CD14-positive monocyte (primary cell): ENCODE measurements around the gene ALG14. TPM values are rescaled to one million over a fixed set of nuclear protein-coding genes. Genes with fewer than 3 reads are reported as not detected.

ENCODE experiments used
- DNase-seq, 3 donors: peaks; one replicate each; pipeline ENCODE4 v3.0.0-alpha.2; 2011 to 2022
- H2AFZ ChIP-seq: 2 replicates; pipeline ENCODE4 v1.6.0; 2012; ENCODE audit warnings: mild to moderate bottlenecking, low read depth, low read length, inconsistent platforms; ENCODE audit not compliant: insufficient read depth, poor library complexity, severe bottlenecking
- H3K27ac ChIP-seq, 2 donors: 1 replicate in 1 of 2; 2 replicates in 1 of 2; pipeline ENCODE4 v1.5.1; 2012 to 2013; ENCODE audit warnings: low read length in 2 of 2, control low read depth in 1 of 2, inconsistent platforms in 1 of 2, low read depth in 1 of 2, mild to moderate bottlenecking in 1 of 2
- H3K27me3 ChIP-seq, 2 donors: one replicate each; pipeline versions ENCODE4 v1.6.0 to v1.6.1; 2011 to 2013; ENCODE audit warnings: low read length in 2 of 2; ENCODE audit not compliant: control insufficient read depth in 2 of 2, insufficient read depth in 2 of 2
- H3K36me3 ChIP-seq, 2 donors: replicated peaks in 1 of 2; 1 replicate in 1 of 2; 2 replicates in 1 of 2; pipeline versions ENCODE4 v1.5.1 to v1.6.1; 2012 to 2013; ENCODE audit warnings: low read length in 2 of 2, control low read depth in 1 of 2, inconsistent platforms in 1 of 2, mild to moderate bottlenecking in 1 of 2; ENCODE audit not compliant: insufficient read depth in 2 of 2, control insufficient read depth in 1 of 2
- H3K4me1 ChIP-seq, 2 donors: 1 replicate in 1 of 2; 2 replicates in 1 of 2; pipeline versions ENCODE4 v1.5.1 to v1.6.1; 2012 to 2013; ENCODE audit warnings: low read length in 2 of 2, control low read depth in 1 of 2, inconsistent platforms in 1 of 2, mild to moderate bottlenecking in 1 of 2, moderate library complexity in 1 of 2; ENCODE audit not compliant: insufficient read depth in 2 of 2, control insufficient read depth in 1 of 2
- H3K4me2 ChIP-seq: replicated peaks from 2 replicates; pipeline ENCODE3; 2012; ENCODE audit warnings: low read length, moderate library complexity, mild to moderate bottlenecking; ENCODE audit not compliant: poor library complexity, severe bottlenecking; ENCODE audit errors: extremely low read depth
- H3K4me3 ChIP-seq, 3 experiments: fragments of 200-600 bp in 1 of 3; sonication (generic) in 1 of 3; replicated peaks in 1 of 3; 1 replicate in 2 of 3; 2 replicates in 1 of 3; pipeline ENCODE4 v1.5.1; 2011 to 2013; ENCODE audit warnings: low read length in 3 of 3, mild to moderate bottlenecking in 3 of 3, control low read depth in 2 of 3, low read depth in 2 of 3, inconsistent platforms in 1 of 3, moderate library complexity in 1 of 3
- H3K79me2 ChIP-seq: 2 replicates; pipeline ENCODE4 v1.6.0; 2012; ENCODE audit warnings: mild to moderate bottlenecking, control low read depth, inconsistent platforms, low read length, moderate library complexity; ENCODE audit not compliant: insufficient read depth
- H3K9ac ChIP-seq: 2 replicates; pipeline ENCODE4 v1.6.0; 2017; ENCODE audit warnings: low read length, mild to moderate bottlenecking; ENCODE audit not compliant: insufficient read depth, poor library complexity, severe bottlenecking
- H3K9me3 ChIP-seq, 2 donors: replicated peaks in 1 of 2; 1 replicate in 1 of 2; 2 replicates in 1 of 2; pipeline versions ENCODE4 v1.5.1 to v1.6.1; 2012 to 2013; ENCODE audit warnings: low read length in 2 of 2, control low read depth in 1 of 2; ENCODE audit not compliant: control insufficient read depth in 1 of 2, insufficient read depth in 1 of 2
- H4K20me1 ChIP-seq: 2 replicates; pipeline ENCODE4 v1.6.0; 2012; ENCODE audit warnings: mild to moderate bottlenecking, low read length, control low read depth, moderate library complexity; ENCODE audit not compliant: insufficient read depth
- H3K27ac Mint-ChIP-seq, 7 donors: one replicate each; pipeline ENCODE4 v1.8.0; 2020; ENCODE audit warnings: mild to moderate bottlenecking in 7 of 7, mixed read lengths in 7 of 7, moderate library complexity in 6 of 7, inconsistent platforms in 2 of 7
- H3K27me3 Mint-ChIP-seq, 3 donors: one replicate each; pipeline ENCODE4 v1.8.0; 2021 to 2022; ENCODE audit warnings: low read depth in 3 of 3, mild to moderate bottlenecking in 3 of 3, mixed read lengths in 3 of 3, moderate library complexity in 3 of 3, inconsistent platforms in 1 of 3
- H3K36me3 Mint-ChIP-seq, 2 donors: one replicate each; pipeline ENCODE4 v1.8.0; 2020; ENCODE audit warnings: mixed read lengths in 2 of 2, inconsistent platforms in 1 of 2, mild to moderate bottlenecking in 1 of 2
- H3K4me1 Mint-ChIP-seq: one replicate; pipeline ENCODE4 v1.8.0; 2020; ENCODE audit warnings: mild to moderate bottlenecking, mixed read lengths
- H3K4me3 Mint-ChIP-seq, 2 donors: one replicate each; pipeline ENCODE4 v1.8.0; 2020; ENCODE audit warnings: mild to moderate bottlenecking in 2 of 2, mixed read lengths in 2 of 2, moderate library complexity in 1 of 2
- H3K9me3 Mint-ChIP-seq, 7 donors: one replicate each; pipeline ENCODE4 v1.8.0; 2020 to 2022; ENCODE audit warnings: mixed read lengths in 7 of 7, mild to moderate bottlenecking in 6 of 7, moderate library complexity in 6 of 7, inconsistent platforms in 2 of 7
- CTCF ChIP-seq: fragments of 200-600 bp; IDR thresholded peaks from one replicate; pipeline ENCODE4 v1.8.0; 2022; ENCODE audit warnings: antibody characterized with exemption, mild to moderate bottlenecking
- WGBS: methylation state at CpG from one replicate; pipeline ENCODE4 v1.1.5; 2013; ENCODE audit warnings: missing lambda C conversion rate; ENCODE audit not compliant: insufficient coverage; 5-methylcytosine and 5-hydroxymethylcytosine counted together
- intact Hi-C, 2 donors: fragments of 100-400 bp; cut with micrococcal nuclease; formaldehyde crosslinking; loops; one replicate each; pipeline versions ENCODE4 v1.15.0 to v1.15.1; 2023
- polyA plus RNA-seq, 3 donors: library from polyadenylated mRNA; depleted of rRNA in 1 of 3; unstranded in 2 of 3; stranded (reverse) in 1 of 3; fragments of 300-500 nt in 2 of 3; fragments of >200 nt in 1 of 3; fragmentation: Illumina TruSeq in 2 of 3; gene quantifications; 1 replicate in 2 of 3; 2 replicates in 1 of 3; pipeline ENCODE4 v1.2.3, GENCODE V29; 2012 to 2021

Gene ALG14
- polyA plus RNA-seq, 3 donors: 0.27 to 5.5 (median 4.4) TPM

- Histone ChIP-seq H2AFZ (peak overlapping the region; percentile 80), H4K20me1 (no peaks in the 10 kb centered on the region), H3K4me2 (peak overlapping the region; percentile 87), H3K4me1 (peaks cover 10 to 16% of the 10 kb centered on the region in 2 donors), H3K27ac (no peak overlapping the region), H3K4me3 (peak overlapping the region; percentile 38 to 78 (median 45)), H3K9ac (peak overlapping the region; percentile 53), H3K27me3 (peaks cover 60 to 62% of the 10 kb centered on the region in 2 donors), H3K9me3 (peaks cover 0 to 7% of the 10 kb centered on the region in 2 donors), H3K36me3 (no peaks in the 10 kb centered on the region), H3K79me2 (no peaks in the 10 kb centered on the region)
- Mint-ChIP-seq H3K27ac (no peak overlapping the region), H3K4me1 (peaks cover 12% of the 10 kb centered on the region), H3K36me3 (peaks cover 0 to 5% of the 10 kb centered on the region in 2 donors), H3K4me3 (peak overlapping the region; percentile 79 to 94), H3K27me3 (peaks cover 61 to 79% (median 64%) of the 10 kb centered on the region in 3 donors), H3K9me3 (peaks cover 0 to 17% (median 3%) of the 10 kb centered on the region in 7 donors)
- peak; percentile 68 for TF ChIP-seq CTCF
- peak in 2 of 3 donors; percentile 22 to 28 for DNase-seq
- WGBS: 0% methylated on average over 11 of the region's 17 CpGs
- intact Hi-C loops: no loop called here
Observed at GRCh38 chr1:95116580-95117206, 43.9 kb upstream of the ALG14 start.

- TF ChIP-seq CTCF: no peak
- Histone ChIP-seq H3K27me3 (peaks cover 54 to 60% of the 10 kb centered on the region in 2 donors), H4K20me1 (no peaks in the 10 kb centered on the region), H3K4me1 (peaks cover 10 to 16% of the 10 kb centered on the region in 2 donors), H3K36me3 (no peaks in the 10 kb centered on the region), H3K79me2 (no peaks in the 10 kb centered on the region), H3K4me2 (no peak overlapping the region), H2AFZ (no peak overlapping the region), H3K4me3 (no peak overlapping the region), H3K9ac (no peak overlapping the region), H3K27ac (no peak overlapping the region), H3K9me3 (peaks cover 0 to 7% of the 10 kb centered on the region in 2 donors)
- DNase-seq: no peak
- H3K27ac Mint-ChIP-seq: no peak overlapping the region
- H3K4me3 Mint-ChIP-seq: peak overlapping the region in 1 of 2 donors; percentile 32
- peaks cover 0 to 5% of the 10 kb centered on the region in 2 donors for H3K36me3 Mint-ChIP-seq
- peaks cover 12% of the 10 kb centered on the region for H3K4me1 Mint-ChIP-seq
- peaks cover 0 to 17% (median 3%) of the 10 kb centered on the region in 7 donors for H3K9me3 Mint-ChIP-seq
- 54% methylated on average over 2 of the region's 3 CpGs for WGBS
- peaks cover 56 to 78% (median 62%) of the 10 kb centered on the region in 3 donors for H3K27me3 Mint-ChIP-seq
- intact Hi-C loops: no loop called here
Observed at GRCh38 chr1:95115708-95116137, 43.0 kb upstream of the ALG14 start.
